PFSK-1 (cell line): ENCODE measurements around the gene TIMM10.

Experiments
- FOXP2 ChIP-seq: optimal IDR thresholded peaks from 2 replicates; pipeline ENCODE3; 2011; ENCODE audit warnings: borderline replicate concordance, control low read depth, inconsistent platforms; ENCODE audit not compliant: insufficient read depth; ENCODE audit errors: extremely low read length, extremely low read depth
- POLR2AphosphoS5 ChIP-seq: IDR thresholded peaks from 2 replicates; pipeline ENCODE4 v1.6.1; 2012; ENCODE audit warnings: low read depth, mild to moderate bottlenecking, control low read depth, low read length, moderate library complexity
- SIN3A ChIP-seq: IDR thresholded peaks from 2 replicates; pipeline ENCODE4 v1.6.1; 2012; ENCODE audit warnings: mild to moderate bottlenecking, low read length, moderate library complexity, borderline replicate concordance; ENCODE audit not compliant: insufficient read depth
- TAF1 ChIP-seq: IDR thresholded peaks from 2 replicates; pipeline ENCODE4 v1.6.1; 2012; ENCODE audit warnings: low read length, control low read depth, borderline replicate concordance; ENCODE audit not compliant: insufficient read depth
- TF ChIP-seq, protein P1 (sequence below), 2 experiments: IDR thresholded peaks; 2 replicates each; pipeline versions ENCODE4 v1.6.1 to v1.8.0; 2011 to 2012; ENCODE audit warnings: low read depth in 2 of 2, low read length in 2 of 2, control low read depth in 1 of 2, inconsistent platforms in 1 of 2, mild to moderate bottlenecking in 1 of 2, moderate library complexity in 1 of 2; ENCODE audit not compliant: insufficient read depth in 1 of 2

TIMM10 gene

GRCh38 chr11:57508341-57509170 lies 22.0 kb downstream of the TIMM10 start:
- TF ChIP-seq POLR2AphosphoS5 (no peak), FOXP2 (no peak), SIN3A (no peak), TAF1 (no peak)
- TF ChIP-seq, protein P1, sequence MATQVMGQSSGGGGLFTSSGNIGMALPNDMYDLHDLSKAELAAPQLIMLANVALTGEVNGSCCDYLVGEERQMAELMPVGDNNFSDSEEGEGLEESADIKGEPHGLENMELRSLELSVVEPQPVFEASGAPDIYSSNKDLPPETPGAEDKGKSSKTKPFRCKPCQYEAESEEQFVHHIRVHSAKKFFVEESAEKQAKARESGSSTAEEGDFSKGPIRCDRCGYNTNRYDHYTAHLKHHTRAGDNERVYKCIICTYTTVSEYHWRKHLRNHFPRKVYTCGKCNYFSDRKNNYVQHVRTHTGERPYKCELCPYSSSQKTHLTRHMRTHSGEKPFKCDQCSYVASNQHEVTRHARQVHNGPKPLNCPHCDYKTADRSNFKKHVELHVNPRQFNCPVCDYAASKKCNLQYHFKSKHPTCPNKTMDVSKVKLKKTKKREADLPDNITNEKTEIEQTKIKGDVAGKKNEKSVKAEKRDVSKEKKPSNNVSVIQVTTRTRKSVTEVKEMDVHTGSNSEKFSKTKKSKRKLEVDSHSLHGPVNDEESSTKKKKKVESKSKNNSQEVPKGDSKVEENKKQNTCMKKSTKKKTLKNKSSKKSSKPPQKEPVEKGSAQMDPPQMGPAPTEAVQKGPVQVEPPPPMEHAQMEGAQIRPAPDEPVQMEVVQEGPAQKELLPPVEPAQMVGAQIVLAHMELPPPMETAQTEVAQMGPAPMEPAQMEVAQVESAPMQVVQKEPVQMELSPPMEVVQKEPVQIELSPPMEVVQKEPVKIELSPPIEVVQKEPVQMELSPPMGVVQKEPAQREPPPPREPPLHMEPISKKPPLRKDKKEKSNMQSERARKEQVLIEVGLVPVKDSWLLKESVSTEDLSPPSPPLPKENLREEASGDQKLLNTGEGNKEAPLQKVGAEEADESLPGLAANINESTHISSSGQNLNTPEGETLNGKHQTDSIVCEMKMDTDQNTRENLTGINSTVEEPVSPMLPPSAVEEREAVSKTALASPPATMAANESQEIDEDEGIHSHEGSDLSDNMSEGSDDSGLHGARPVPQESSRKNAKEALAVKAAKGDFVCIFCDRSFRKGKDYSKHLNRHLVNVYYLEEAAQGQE (IDR thresholded peaks at IDR 0.05; ENCODE audit: insufficient read depth in 1 of 2, low read depth in 2 of 2, low read length in 2 of 2): no peak

DNA sequence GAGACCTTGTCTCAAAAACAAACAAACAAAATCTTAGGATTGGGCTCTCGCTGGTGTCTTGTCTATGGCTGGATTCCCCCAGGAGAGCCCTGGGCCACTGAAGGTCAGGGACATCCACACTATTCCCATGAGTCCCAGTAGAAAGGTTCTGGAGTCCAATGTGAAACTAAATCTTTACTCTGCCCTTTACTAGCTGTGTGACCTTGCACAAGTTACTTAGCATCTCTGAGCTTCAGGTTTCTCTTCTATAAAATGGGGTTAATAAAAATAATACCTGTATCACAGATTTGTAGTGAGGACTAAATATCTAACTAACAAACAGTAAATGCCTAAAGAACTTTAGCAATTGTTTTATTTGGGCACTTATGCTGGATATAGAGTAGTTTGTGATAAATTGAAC lies 24.0 kb downstream of the TIMM10 start:
- TF ChIP-seq FOXP2 (no peak), POLR2AphosphoS5 (no peak)
- TF ChIP-seq, protein P1 (IDR thresholded peaks at IDR 0.05; ENCODE audit: insufficient read depth in 1 of 2, low read depth in 2 of 2, low read length in 2 of 2): no peak

GRCh38 chr11:57504511-57504910 lies 26.0 kb downstream of the TIMM10 start:
- no peak for TF ChIP-seq POLR2AphosphoS5
- TF ChIP-seq, protein P1 (IDR thresholded peaks at IDR 0.05; ENCODE audit: insufficient read depth in 1 of 2, low read depth in 2 of 2, low read length in 2 of 2): no peak
- TF ChIP-seq TAF1: no peak
- no peak for TF ChIP-seq SIN3A
- no peak for TF ChIP-seq FOXP2

DNA sequence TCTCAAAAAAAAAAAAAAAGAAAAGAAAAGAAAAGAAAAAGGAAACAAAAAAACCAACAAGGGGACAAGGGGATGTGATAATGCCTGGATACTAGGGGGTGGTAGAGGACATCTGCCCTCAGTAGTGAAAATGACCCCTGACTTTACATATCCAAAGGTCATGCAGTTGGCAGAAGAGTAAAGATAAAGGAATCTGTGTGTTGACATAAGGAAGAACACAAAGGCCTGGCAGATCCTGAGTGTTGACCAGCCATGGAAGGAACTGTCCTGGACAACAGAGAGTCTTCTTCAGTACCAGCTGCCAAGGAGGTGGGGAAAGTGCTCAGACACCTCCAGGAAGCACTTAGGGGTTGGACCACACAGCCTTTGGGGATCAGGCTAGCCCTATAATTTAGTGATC lies 27.7 kb downstream of the TIMM10 start:
- TF ChIP-seq SIN3A (no peak), POLR2AphosphoS5 (no peak), TAF1 (no peak), FOXP2 (no peak)
- TF ChIP-seq, protein P1 (IDR thresholded peaks at IDR 0.05; ENCODE audit: insufficient read depth in 1 of 2, low read depth in 2 of 2, low read length in 2 of 2): no peak

DNA sequence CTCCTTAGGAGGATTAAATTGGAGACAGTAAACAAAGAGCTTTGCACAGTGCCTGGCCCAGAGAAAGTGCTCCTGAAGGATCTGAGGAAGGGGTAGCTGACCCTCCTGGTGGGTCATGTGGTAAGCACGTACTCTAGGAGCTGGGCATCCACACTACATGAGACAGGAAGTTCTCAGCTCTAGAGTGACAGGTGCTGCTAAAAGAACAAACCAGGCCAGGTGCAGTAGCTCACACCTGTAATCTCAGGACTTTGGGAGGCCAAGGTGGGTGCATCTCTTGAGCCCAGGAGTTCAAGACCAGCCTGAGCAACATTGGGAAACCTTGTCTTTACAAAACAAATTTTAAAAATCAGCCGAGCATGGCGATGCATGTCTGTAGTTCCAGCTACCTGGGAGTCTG lies 28.2 kb downstream of the TIMM10 start:
- TF ChIP-seq POLR2AphosphoS5 (no peak), TAF1 (no peak), FOXP2 (no peak), SIN3A (no peak)
- TF ChIP-seq, protein P1 (IDR thresholded peaks at IDR 0.05; ENCODE audit: insufficient read depth in 1 of 2, low read depth in 2 of 2, low read length in 2 of 2): no peak
